ENCODE results near the gene EML3.

DNA sequence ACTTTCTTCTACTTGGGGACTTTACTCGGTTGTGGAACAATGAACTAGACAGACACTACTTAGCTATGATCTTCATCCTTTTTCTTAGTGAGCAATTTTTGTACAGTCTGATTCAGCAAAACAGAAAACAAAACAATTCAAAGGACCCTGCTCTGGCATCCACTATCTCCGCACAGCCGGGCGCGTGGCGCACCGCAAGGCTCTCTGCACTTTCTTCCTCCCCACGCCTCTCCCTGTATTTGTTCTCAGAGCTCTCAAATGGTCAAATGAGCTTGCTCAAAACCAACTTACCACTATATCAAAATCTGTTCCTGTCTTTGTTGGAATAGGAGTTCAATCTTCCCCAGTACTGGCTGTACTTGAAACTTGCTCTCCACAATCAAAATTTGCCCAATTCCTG lies 46.3 kb downstream of the EML3 start:
- TF ChIP-seq, protein P1, sequence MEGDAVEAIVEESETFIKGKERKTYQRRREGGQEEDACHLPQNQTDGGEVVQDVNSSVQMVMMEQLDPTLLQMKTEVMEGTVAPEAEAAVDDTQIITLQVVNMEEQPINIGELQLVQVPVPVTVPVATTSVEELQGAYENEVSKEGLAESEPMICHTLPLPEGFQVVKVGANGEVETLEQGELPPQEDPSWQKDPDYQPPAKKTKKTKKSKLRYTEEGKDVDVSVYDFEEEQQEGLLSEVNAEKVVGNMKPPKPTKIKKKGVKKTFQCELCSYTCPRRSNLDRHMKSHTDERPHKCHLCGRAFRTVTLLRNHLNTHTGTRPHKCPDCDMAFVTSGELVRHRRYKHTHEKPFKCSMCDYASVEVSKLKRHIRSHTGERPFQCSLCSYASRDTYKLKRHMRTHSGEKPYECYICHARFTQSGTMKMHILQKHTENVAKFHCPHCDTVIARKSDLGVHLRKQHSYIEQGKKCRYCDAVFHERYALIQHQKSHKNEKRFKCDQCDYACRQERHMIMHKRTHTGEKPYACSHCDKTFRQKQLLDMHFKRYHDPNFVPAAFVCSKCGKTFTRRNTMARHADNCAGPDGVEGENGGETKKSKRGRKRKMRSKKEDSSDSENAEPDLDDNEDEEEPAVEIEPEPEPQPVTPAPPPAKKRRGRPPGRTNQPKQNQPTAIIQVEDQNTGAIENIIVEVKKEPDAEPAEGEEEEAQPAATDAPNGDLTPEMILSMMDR (IDR thresholded peaks at IDR 0.05): no peak
- TF ChIP-seq POLR2A (IDR thresholded peaks at IDR 0.05): no peak

Data from testis (tissue), 2 donors.